Measurements from ENCODE around the gene SNIP1. TPM values are rescaled to one million over a fixed set of nuclear protein-coding genes. Genes with fewer than 3 reads are reported as not detected.

SNIP1 gene
- total and polyA plus RNA-seq, 7 experiments from 2014 or later: 5.2 to 53.6 (median 33.8) TPM

DNA sequence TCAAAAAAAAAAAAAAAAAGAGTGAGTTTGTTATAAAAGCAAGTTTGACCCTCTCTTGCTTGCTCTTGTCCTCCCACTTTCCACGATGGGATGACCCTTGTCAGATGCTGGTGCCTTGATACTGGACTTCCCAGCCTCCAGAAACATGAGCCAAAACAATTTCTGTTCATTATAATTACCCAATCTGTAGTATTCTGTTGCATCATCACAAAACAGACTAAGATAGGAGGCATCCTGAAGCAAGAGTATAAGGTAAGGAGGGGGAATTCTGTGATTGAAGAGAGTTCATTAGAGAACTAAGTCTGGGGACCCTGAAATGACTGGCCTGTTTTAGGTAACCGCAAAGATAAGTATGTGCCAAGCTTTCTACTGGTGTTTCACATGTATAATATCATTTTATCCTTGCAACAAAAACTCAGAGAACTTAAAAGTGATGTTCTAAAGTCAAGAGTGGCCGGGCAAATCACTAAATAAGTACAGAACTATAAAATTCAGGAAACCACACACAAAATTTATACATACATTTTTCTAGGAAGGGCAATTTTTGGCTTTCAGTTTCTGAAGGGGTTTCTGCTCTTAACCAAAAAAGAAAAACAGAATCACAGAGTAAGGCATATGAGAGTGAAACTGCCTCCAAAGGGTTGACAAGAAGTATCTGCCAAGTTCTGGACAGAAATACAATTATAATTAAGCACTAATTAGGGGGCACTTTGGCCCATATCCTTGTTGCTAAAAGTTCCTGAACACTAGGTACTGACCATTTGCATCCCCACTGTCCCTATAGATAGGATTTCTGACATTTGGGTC, 16.6 kb upstream of the SNIP1 start:
- POLR2A ChIA-PET: no interaction called here

DNA sequence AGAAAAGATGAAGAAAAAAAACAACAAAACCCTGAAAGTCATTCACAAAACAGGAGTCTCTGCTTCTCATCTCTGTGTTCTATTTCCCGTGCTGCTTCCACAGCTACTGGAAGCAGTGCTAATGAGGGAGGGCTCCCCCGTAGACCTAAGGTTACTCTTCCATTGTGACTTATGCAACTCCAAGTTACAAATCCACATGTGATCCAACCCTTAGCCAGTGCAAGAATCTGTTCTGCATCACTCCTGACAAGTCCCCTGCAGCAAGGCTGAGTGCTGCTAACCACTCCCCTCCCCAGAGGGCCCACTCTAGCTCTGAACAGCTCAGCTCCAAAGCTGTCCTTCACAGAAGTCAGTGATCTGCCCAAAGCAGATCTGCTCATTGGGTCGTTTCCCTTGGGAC, 12.9 kb upstream of the SNIP1 start:
- Mint-ChIP-seq H3K36me3 (peaks cover 24 to 54% (median 30%) of the 10 kb centered on the region in 5 donors), H3K4me1 (peaks cover 0 to 23% (median 0%) of the 10 kb centered on the region in 7 donors), H3K9me3 (no peaks in the 10 kb centered on the region), H3K27ac (no peak overlapping the region), H3K4me3 (no peak overlapping the region), H3K27me3 (no peaks in the 10 kb centered on the region)
- H3K4me1 ChIP-seq (ENCODE audit: control insufficient read depth in 2 of 2, insufficient read depth in 2 of 2, low read length in 2 of 2): no peaks in the 10 kb centered on the region
- H3K27ac ChIP-seq (ENCODE audit: low read depth, low read length): no peak overlapping the region
- ChIA-PET CTCF (interaction anchor here (0.6 kb wide), 1 partner anchor 36 kb away, joined by 3 read pairs; no protein-coding TSS in a partner anchor), POLR2A (interaction anchor here (1.3 kb wide), 1 partner anchor 52 kb away, joined by 3 read pairs; the partner anchor contains the start of gene MEAF6)
- no peak overlapping the region for H3K4me3 ChIP-seq (ENCODE audit: low read length)
- intact Hi-C loops (cut with micrococcal nuclease): no loop called here
- H3K27me3 ChIP-seq (ENCODE audit: control insufficient read depth in 2 of 2, insufficient read depth in 2 of 2, low read length in 2 of 2): no peaks in the 10 kb centered on the region
- no peak for ATAC-seq
- peaks cover 14 to 72% (median 36%) of the 10 kb centered on the region in 3 experiments for H3K36me3 ChIP-seq (ENCODE audit: control insufficient read depth in 2 of 3, insufficient read depth in 3 of 3, low read length in 3 of 3)
- no peaks in the 10 kb centered on the region for H3K9me3 ChIP-seq (ENCODE audit: control insufficient read depth in 2 of 3, low read length in 3 of 3)
- no peak for DNase-seq

More for the DNA sequence above, 16.6 kb upstream of the SNIP1 start:
- peaks cover 39 to 95% (median 48%) of the 10 kb centered on the region in 3 experiments for H3K36me3 ChIP-seq (ENCODE audit: control insufficient read depth in 2 of 3, insufficient read depth in 3 of 3, low read length in 3 of 3)
- H3K4me1 ChIP-seq (ENCODE audit: control insufficient read depth in 2 of 2, insufficient read depth in 2 of 2, low read length in 2 of 2): no peaks in the 10 kb centered on the region
- H3K27ac Mint-ChIP-seq: peak overlapping the region in 1 of 9 donors; percentile 78
- H3K4me1 Mint-ChIP-seq: peaks cover 0 to 48% (median 0%) of the 10 kb centered on the region in 7 donors
- no peaks in the 10 kb centered on the region for H3K27me3 ChIP-seq (ENCODE audit: control insufficient read depth in 2 of 2, insufficient read depth in 2 of 2, low read length in 2 of 2)
- peaks cover 41 to 68% (median 44%) of the 10 kb centered on the region in 5 donors for H3K36me3 Mint-ChIP-seq
- ATAC-seq (no peak), DNase-seq (no peak)
- intact Hi-C loops (cut with micrococcal nuclease): no loop called here
- no peak overlapping the region for H3K4me3 ChIP-seq (ENCODE audit: low read length)
- no peaks in the 10 kb centered on the region for H3K27me3 Mint-ChIP-seq
- H3K9me3 ChIP-seq (ENCODE audit: control insufficient read depth in 2 of 3, low read length in 3 of 3): no peaks in the 10 kb centered on the region
- no peak overlapping the region for H3K27ac ChIP-seq (ENCODE audit: low read depth, low read length)
- H3K4me3 Mint-ChIP-seq: peak overlapping the region in 1 of 10 donors; percentile 70
- no peaks in the 10 kb centered on the region for H3K9me3 Mint-ChIP-seq
- CTCF ChIA-PET: no interaction called here

GRCh38 chr1:37564892-37565291, 10.8 kb upstream of the SNIP1 start:
- H3K9me3 Mint-ChIP-seq: no peaks in the 10 kb centered on the region
- peaks cover 18 to 40% (median 20%) of the 10 kb centered on the region in 5 donors for H3K36me3 Mint-ChIP-seq
- H3K4me1 ChIP-seq (ENCODE audit: control insufficient read depth in 2 of 2, insufficient read depth in 2 of 2, low read length in 2 of 2): no peaks in the 10 kb centered on the region
- peak overlapping the region in 1 of 9 donors; percentile 12 for H3K27ac Mint-ChIP-seq
- intact Hi-C loops (cut with micrococcal nuclease): no loop called here
- DNase-seq: no peak
- ChIA-PET CTCF (interaction anchor here (0.9 kb wide), 1 partner anchor 39 kb away, joined by 4 read pairs; no protein-coding TSS in a partner anchor), POLR2A (no interaction called here)
- H3K27ac ChIP-seq (ENCODE audit: low read depth, low read length): no peak overlapping the region
- no peak for ATAC-seq
- H3K4me1 Mint-ChIP-seq: peaks cover 0 to 8% (median 0%) of the 10 kb centered on the region in 7 donors
- no peaks in the 10 kb centered on the region for H3K27me3 ChIP-seq (ENCODE audit: control insufficient read depth in 2 of 2, insufficient read depth in 2 of 2, low read length in 2 of 2)
- no peak overlapping the region for H3K4me3 Mint-ChIP-seq
- no peaks in the 10 kb centered on the region for H3K9me3 ChIP-seq (ENCODE audit: control insufficient read depth in 2 of 3, low read length in 3 of 3)
- H3K4me3 ChIP-seq (ENCODE audit: low read length): no peak overlapping the region
- H3K36me3 ChIP-seq (ENCODE audit: control insufficient read depth in 2 of 3, insufficient read depth in 3 of 3, low read length in 3 of 3): peaks cover 14 to 55% (median 29%) of the 10 kb centered on the region in 3 experiments
- H3K27me3 Mint-ChIP-seq: no peaks in the 10 kb centered on the region

DNA sequence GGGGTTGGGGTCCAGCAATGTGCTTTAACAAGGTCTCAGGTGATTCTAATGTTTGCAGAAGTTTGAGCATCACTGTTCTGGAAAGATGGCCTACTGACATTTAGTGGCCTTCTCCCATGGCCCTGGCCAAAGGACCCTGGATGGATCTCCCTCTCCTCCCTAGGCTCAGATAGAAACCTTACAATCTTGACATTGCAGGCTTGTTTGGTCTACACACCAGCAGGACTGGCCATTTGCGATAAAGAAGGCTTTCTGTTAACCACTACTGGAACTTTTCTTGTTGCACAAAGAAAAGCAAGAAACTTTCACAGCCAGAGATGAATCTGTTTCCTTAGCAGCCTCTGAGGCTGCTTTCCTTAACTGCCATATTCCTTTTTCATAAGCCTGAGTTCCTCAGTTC, 8.9 kb upstream of the SNIP1 start:
- H3K4me1 Mint-ChIP-seq: peaks cover 0 to 2% (median 0%) of the 10 kb centered on the region in 7 donors
- no peaks in the 10 kb centered on the region for H3K9me3 ChIP-seq (ENCODE audit: control insufficient read depth in 2 of 3, low read length in 3 of 3)

DNA sequence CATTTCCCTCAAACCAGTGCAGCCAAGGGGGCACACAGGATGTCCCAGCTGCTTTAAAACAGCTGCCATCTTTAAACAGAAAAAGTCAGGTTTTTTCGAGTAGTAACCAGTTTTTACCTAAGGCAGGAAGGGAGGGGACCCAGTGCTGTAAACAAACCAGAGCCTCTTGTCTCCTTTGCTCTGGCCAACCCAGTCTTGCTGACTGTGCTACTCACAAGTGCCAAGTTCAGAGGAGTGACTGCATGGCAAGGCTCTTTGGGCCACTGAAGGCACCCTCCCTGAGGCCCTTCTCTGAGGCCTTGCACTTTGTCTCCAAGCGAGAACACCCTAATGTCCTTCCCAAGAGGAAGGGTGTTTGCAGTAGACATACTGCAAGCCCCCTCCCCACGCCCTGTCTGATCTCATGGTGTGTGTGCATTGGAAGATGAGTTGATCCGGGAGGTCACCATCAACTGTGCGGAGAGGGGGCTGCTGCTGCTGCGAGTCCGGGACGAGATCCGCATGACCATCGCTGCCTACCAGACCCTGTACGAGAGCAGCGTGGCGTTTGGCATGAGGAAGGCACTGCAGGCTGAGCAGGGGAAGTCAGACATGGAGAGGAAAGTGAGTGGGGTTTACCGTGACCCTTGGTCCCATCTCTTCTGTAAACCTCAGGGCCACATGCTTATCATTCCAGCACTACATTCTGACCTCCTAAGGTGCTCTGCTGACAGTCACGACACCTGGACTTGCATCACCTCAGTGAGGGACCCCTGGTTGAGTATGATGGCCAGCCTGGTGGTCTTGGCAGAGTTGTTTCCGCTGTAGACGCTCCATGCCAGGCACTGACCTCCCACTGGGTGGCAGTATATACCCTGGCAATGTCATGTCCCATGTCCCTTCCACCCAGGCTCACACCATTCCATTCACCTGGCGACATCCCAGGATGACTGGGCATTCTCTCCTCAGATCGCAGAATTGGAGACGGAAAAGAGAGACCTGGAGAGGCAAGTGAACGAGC, 7.3 kb upstream of the SNIP1 start:
- ATAC-seq (peak; percentile 57), DNase-seq (peak in 5 of 9 donors; percentile 11 to 33 (median 17))
- Mint-ChIP-seq H3K27me3 (peaks cover 0 to 6% (median 0%) of the 10 kb centered on the region in 5 donors), H3K9me3 (no peaks in the 10 kb centered on the region), H3K36me3 (peaks cover 0 to 14% (median 4%) of the 10 kb centered on the region in 5 donors), H3K27ac (peak overlapping the region in 7 of 9 donors; percentile 12 to 72 (median 56)), H3K4me1 (peaks cover 0 to 5% (median 0%) of the 10 kb centered on the region in 7 donors), H3K4me3 (no peak overlapping the region)
- H3K27me3 ChIP-seq (ENCODE audit: control insufficient read depth in 2 of 2, insufficient read depth in 2 of 2, low read length in 2 of 2): no peaks in the 10 kb centered on the region
- H3K4me3 ChIP-seq (ENCODE audit: low read length): no peak overlapping the region
- POLR2A ChIA-PET: no interaction called here
- H3K36me3 ChIP-seq (ENCODE audit: control insufficient read depth in 2 of 3, insufficient read depth in 3 of 3, low read length in 3 of 3): peaks cover 6 to 21% (median 12%) of the 10 kb centered on the region in 3 experiments
- intact Hi-C loops (cut with micrococcal nuclease): loop anchor here (1.0 kb wide), 1 partner anchor 121 kb away; no protein-coding TSS in a partner anchor
- H3K9me3 ChIP-seq (ENCODE audit: control insufficient read depth in 2 of 3, low read length in 3 of 3): no peaks in the 10 kb centered on the region
- no peak overlapping the region for H3K27ac ChIP-seq (ENCODE audit: low read depth, low read length)
- no peaks in the 10 kb centered on the region for H3K4me1 ChIP-seq (ENCODE audit: control insufficient read depth in 2 of 2, insufficient read depth in 2 of 2, low read length in 2 of 2)
- CTCF ChIA-PET: interaction anchor here (1.6 kb wide), 1 partner anchor 121 kb away, joined by 6 read pairs; no protein-coding TSS in a partner anchor

More for the DNA sequence above, 8.9 kb upstream of the SNIP1 start:
- Mint-ChIP-seq H3K4me3 (no peak overlapping the region), H3K9me3 (no peaks in the 10 kb centered on the region), H3K36me3 (peaks cover 6 to 25% (median 12%) of the 10 kb centered on the region in 5 donors), H3K27ac (peak overlapping the region in 1 of 9 donors; percentile 5), H3K27me3 (peaks cover 0 to 2% (median 0%) of the 10 kb centered on the region in 5 donors)
- no peak overlapping the region for H3K4me3 ChIP-seq (ENCODE audit: low read length)
- peaks cover 6 to 36% (median 20%) of the 10 kb centered on the region in 3 experiments for H3K36me3 ChIP-seq (ENCODE audit: control insufficient read depth in 2 of 3, insufficient read depth in 3 of 3, low read length in 3 of 3)
- ChIA-PET CTCF (interaction anchor here (1.6 kb wide), 1 partner anchor 120 kb away, joined by 6 read pairs; no protein-coding TSS in a partner anchor), POLR2A (no interaction called here)
- no peak for DNase-seq
- H3K4me1 ChIP-seq (ENCODE audit: control insufficient read depth in 2 of 2, insufficient read depth in 2 of 2, low read length in 2 of 2): no peaks in the 10 kb centered on the region
- no peak overlapping the region for H3K27ac ChIP-seq (ENCODE audit: low read depth, low read length)
- H3K27me3 ChIP-seq (ENCODE audit: control insufficient read depth in 2 of 2, insufficient read depth in 2 of 2, low read length in 2 of 2): no peaks in the 10 kb centered on the region
- intact Hi-C loops (cut with micrococcal nuclease): no loop called here
- ATAC-seq: no peak

Measured in naive thymus-derived CD4-positive, alpha-beta T cell (primary cell).